ENCODE measurements around the gene LDHAL6A.
"Not testable (repeated sequence)": the region's sequence is repeated elsewhere in the genome, so short reads cannot be mapped to it uniquely, and the experiment has no call there.

Gene LDHAL6A

GRCh38 chr11:18455686-18456372, at the start of gene LDHAL6A:
Gene LDHAL6A, plus strand, starts transcription at chr11:18455856. Its CDS starts 825 bp downstream, at chr11:18456681.
- DNase-seq, result peak; percentile 3

GRCh38 chr11:18407400-18407799, 48.3 kb upstream of the LDHAL6A start:
- DNase-seq, result not testable (repeated sequence)

GRCh38 chr11:18408558-18409291, 46.9 kb upstream of the LDHAL6A start:
- DNase-seq, result no peak

- DNase-seq, result no peak
These were observed 39.2 kb upstream of the LDHAL6A start for GRCh38 chr11:18416459-18416858.

GRCh38 chr11:18419040-18419439, 36.6 kb upstream of the LDHAL6A start:
- DNase-seq, result no peak

- no peak for DNase-seq
These were observed 35.6 kb upstream of the LDHAL6A start for GRCh38 chr11:18420067-18420466.

- DNase-seq, result no peak
These were observed 28.4 kb upstream of the LDHAL6A start for GRCh38 chr11:18427240-18427639.

- DNase-seq, result no peak
These were observed 26.3 kb upstream of the LDHAL6A start for GRCh38 chr11:18429332-18429731.

- no peak for DNase-seq
These were observed 17.0 kb upstream of the LDHAL6A start for GRCh38 chr11:18438691-18439090.

- DNase-seq, result no peak
These were observed 6.4 kb upstream of the LDHAL6A start for GRCh38 chr11:18449251-18449650.

- DNase-seq, result no peak
These were observed 2.7 kb upstream of the LDHAL6A start for GRCh38 chr11:18452927-18453326.

- DNase-seq, result no peak
These were observed 1.8 kb downstream of the LDHAL6A start for GRCh38 chr11:18457450-18457849.

- DNase-seq, result no peak
These were observed 4.0 kb downstream of the LDHAL6A start for GRCh38 chr11:18459634-18460033.

GRCh38 chr11:18461909-18462308, 6.3 kb downstream of the LDHAL6A start:
- no peak for DNase-seq

GRCh38 chr11:18463439-18463838, 7.8 kb downstream of the LDHAL6A start:
- DNase-seq, result no peak

GRCh38 chr11:18466402-18466801, 10.7 kb downstream of the LDHAL6A start:
- DNase-seq, result no peak

- DNase-seq, result no peak
These were observed 12.4 kb downstream of the LDHAL6A start for GRCh38 chr11:18468059-18468458.

- no peak for DNase-seq
These were observed 13.3 kb downstream of the LDHAL6A start for GRCh38 chr11:18468961-18469360.

- DNase-seq, result no peak
These were observed 16.3 kb downstream of the LDHAL6A start for GRCh38 chr11:18471995-18472394.

- no peak for DNase-seq
These were observed 16.9 kb downstream of the LDHAL6A start for GRCh38 chr11:18472587-18472986.

- DNase-seq, result no peak
These were observed 23.4 kb downstream of the LDHAL6A start for GRCh38 chr11:18479063-18479462.

GRCh38 chr11:18485913-18486528, 30.4 kb downstream of the LDHAL6A start:
- no peak for DNase-seq

GRCh38 chr11:18490319-18490718, 34.7 kb downstream of the LDHAL6A start:
- DNase-seq, result no peak
